Nephron progenitor cell (in vitro differentiated cells): ENCODE results near the gene TMEM245.
A peak's percentile ranks its signal among the peaks of the same experiment; 100 is the strongest.
"Not testable (repeated sequence)": the region's sequence is repeated elsewhere in the genome, so short reads cannot be mapped to it uniquely, and the experiment has no call there.

Source experiments
- DNase-seq: peaks from one replicate; pipeline ENCODE4 v3.0.0; 2021
- H3K27ac Mint-ChIP-seq: 2 replicates; pipeline ENCODE4 v1.8.0; 2021; ENCODE audit warnings: mild to moderate bottlenecking, moderate library complexity, mixed read lengths
- H3K27me3 Mint-ChIP-seq: 2 replicates; pipeline ENCODE4 v1.8.0; 2021; ENCODE audit warnings: mild to moderate bottlenecking, low read depth, mixed read lengths; ENCODE audit not compliant: poor library complexity
- H3K36me3 Mint-ChIP-seq: 2 replicates; pipeline ENCODE4 v1.8.0; 2021; ENCODE audit warnings: low read depth, mixed read lengths
- H3K4me1 Mint-ChIP-seq: 2 replicates; pipeline ENCODE4 v1.8.0; 2021; ENCODE audit warnings: mixed read lengths
- H3K4me3 Mint-ChIP-seq: 2 replicates; pipeline ENCODE4 v1.8.0; 2021; ENCODE audit warnings: mild to moderate bottlenecking, moderate library complexity, mixed read lengths
- H3K9me3 Mint-ChIP-seq: 2 replicates; pipeline ENCODE4 v1.8.0; 2021; ENCODE audit warnings: mild to moderate bottlenecking, moderate library complexity, mixed read lengths
- CTCF ChIP-seq: fragments of 200-600 bp; sonication (generic); IDR thresholded peaks from 2 replicates; pipeline ENCODE4 v1.5.0; 2021; ENCODE audit warnings: antibody characterized with exemption

The TMEM245 gene

DNA sequence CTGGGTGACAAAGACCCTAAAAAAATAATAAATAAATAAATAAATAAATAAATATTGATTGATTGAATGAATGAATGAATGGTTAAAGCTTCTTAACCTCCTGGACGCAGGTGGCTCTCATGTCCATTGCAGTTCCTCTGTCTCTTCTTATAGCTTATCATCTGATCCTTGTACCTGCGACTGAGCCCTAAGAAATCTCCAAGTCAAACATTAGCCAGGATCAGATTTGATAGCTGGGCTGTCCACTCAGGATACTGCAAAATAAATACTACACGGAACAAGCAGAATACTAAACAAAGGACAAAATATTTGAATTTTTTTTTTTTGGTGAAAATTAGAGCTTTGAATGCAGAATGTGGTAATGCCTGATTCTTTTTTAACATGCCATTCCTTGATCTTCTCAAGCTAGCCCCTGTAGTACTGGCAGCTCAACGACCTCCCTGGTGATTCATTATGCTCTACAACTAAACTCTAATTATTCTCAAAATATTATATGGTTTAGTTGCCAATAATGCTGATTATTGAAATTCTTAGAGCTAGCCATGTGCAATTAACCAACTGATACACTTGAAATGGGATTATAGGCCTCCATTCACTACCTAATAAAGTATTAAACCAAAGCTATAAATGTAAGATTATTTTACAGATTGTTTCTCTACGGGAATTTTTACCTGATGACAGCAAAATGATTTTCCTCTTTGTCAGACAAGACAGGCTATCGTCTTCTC lies 9.9 kb upstream of the TMEM245 start:
- no peak for TF ChIP-seq CTCF
- no peak for DNase-seq
- Mint-ChIP-seq H3K36me3 (no peaks in the 10 kb centered on the region), H3K27ac (no peak overlapping the region), H3K9me3 (no peaks in the 10 kb centered on the region), H3K4me1 (no peaks in the 10 kb centered on the region), H3K4me3 (no peak overlapping the region), H3K27me3 (peaks cover 5% of the 10 kb centered on the region)

DNA sequence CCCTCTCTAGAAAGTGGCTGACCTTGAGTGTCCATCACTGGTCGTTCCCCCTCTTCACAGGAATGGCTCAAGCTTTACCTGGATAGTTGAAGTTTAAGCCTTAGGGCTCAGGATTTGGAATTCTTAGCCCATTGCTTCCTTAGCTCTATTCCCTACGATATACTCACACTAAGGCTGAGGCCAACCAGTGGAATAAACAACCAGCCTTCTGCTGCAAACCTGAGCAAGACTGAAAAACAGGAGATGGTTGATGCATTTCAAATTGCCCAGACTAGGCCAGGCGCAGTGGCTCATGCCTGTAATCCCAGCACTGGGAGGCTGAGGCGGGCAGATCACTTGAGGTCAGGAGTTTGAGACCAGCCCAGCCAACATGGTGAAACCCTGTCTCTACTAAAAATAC lies 6.9 kb upstream of the TMEM245 start:
- H3K4me1 Mint-ChIP-seq, H3K27ac Mint-ChIP-seq, H3K27me3 Mint-ChIP-seq, DNase-seq, H3K36me3 Mint-ChIP-seq, H3K9me3 Mint-ChIP-seq, H3K4me3 Mint-ChIP-seq: not testable (repeated sequence)

DNA sequence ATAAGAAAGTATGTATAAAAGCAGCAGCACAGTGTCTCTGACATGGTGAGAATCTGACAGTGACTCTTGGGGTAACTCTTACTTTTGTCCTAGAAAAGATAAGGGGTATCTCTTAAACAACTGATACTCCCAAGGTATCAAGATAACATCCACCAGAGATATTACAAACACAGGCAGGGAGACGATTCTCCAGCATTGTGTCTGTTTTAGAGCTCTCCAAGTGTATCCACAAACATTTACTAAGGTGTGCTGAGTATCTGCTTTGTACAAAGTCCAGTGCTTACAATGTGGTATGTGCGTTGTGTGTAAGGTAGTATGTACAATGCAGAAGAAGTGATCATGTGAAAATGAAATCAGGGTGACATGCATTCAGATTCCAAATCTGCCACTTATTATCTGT lies 4.4 kb upstream of the TMEM245 start:
- H3K4me1 Mint-ChIP-seq, result peaks cover 16% of the 10 kb centered on the region
- H3K27me3 Mint-ChIP-seq, result peaks cover 5% of the 10 kb centered on the region
- no peak overlapping the region for H3K27ac Mint-ChIP-seq
- DNase-seq, result no peak
- no peaks in the 10 kb centered on the region for H3K9me3 Mint-ChIP-seq
- no peaks in the 10 kb centered on the region for H3K36me3 Mint-ChIP-seq
- TF ChIP-seq CTCF, result no peak
- H3K4me3 Mint-ChIP-seq, result no peak overlapping the region

DNA sequence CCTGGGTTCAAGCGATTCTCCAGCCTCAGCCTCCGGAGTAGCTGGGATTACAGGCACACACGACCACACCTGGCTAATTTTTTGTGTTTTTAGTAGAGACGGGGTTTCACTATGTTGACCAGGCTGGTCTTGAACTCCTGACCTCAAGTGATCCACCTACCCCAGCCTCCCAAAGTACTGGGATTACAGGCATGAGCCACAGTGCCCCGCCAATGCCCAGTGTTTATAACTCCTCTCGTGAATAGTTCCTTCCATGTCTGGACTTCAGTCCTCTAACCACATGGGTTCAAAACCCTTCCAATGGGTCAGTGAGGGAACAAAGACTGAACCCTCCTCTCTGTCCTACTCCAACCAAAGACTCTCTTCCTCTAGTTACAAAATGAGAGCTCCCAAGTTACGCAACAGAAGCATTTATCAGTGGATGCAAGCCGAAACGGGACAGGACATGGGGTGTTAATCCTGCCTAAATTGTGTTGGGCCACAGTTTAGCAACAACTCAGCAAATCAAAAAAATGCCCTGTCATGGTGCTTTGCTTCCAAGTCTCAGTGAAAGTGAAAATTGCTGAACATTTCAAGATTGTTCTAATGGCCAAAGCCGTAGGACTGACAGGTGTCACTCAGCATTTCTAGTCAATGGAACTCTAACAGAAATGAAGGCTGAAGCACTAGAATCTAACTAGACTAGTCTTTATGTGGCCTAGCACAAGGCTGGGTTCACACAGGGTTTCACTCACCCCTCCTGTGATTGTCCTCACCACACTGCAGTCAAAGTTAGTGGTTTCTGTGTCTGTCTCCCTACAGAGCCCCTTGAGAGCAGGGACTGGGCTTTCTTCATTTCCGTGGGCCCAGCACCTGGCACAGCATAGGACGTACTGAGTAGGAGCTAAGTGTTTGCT lies 3.2 kb upstream of the TMEM245 start:
- H3K4me3 Mint-ChIP-seq, result no peak overlapping the region
- DNase-seq, result no peak
- H3K9me3 Mint-ChIP-seq, result no peaks in the 10 kb centered on the region
- TF ChIP-seq CTCF, result no peak
- H3K4me1 Mint-ChIP-seq, result peaks cover 25% of the 10 kb centered on the region
- H3K27ac Mint-ChIP-seq, result no peak overlapping the region
- peaks cover 5% of the 10 kb centered on the region for H3K27me3 Mint-ChIP-seq
- H3K36me3 Mint-ChIP-seq, result peaks cover 6% of the 10 kb centered on the region

DNA sequence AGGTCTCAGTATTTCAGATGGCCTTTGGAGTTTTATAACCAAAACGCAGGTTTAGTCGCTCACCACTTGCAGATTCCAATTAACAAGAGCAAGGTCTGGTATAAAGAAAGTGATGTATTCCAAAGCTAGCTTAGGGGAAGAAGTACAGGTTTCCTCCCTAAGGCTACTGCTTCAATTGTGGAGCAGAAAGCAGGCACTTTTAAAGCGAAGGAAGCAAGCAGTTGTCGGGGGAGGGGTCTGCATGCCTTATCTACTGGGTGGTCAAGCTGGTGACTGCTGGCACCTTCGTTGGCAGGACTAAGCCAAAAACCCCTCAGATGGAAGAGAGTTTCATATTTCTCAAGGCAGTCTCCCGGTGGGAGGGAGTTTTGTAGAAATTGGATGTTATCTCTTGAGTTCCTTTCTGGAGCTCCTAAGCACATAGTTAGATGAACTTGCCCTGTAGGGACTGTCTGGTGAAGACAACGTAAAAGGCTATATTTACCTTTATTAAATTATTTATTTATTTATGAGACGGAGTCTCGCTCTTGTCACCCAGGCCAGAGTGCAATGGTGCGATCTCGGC lies 1.6 kb upstream of the TMEM245 start:
- no peaks in the 10 kb centered on the region for H3K9me3 Mint-ChIP-seq
- no peak for TF ChIP-seq CTCF
- H3K27ac Mint-ChIP-seq, result no peak overlapping the region
- H3K4me3 Mint-ChIP-seq, result no peak overlapping the region
- peaks cover 20% of the 10 kb centered on the region for H3K36me3 Mint-ChIP-seq
- peaks cover 34% of the 10 kb centered on the region for H3K4me1 Mint-ChIP-seq
- H3K27me3 Mint-ChIP-seq, result peaks cover 4% of the 10 kb centered on the region
- no peak for DNase-seq

- Mint-ChIP-seq H3K9me3 (no peaks in the 10 kb centered on the region), H3K36me3 (peaks cover 20% of the 10 kb centered on the region), H3K4me1 (peaks cover 39% of the 10 kb centered on the region), H3K4me3 (peak overlapping the region; percentile 96), H3K27ac (no peak overlapping the region), H3K27me3 (no peaks in the 10 kb centered on the region)
- TF ChIP-seq CTCF, result no peak
- no peak for DNase-seq
Measured at GRCh38 chr9:109120204-109120789, 550 bp upstream of the TMEM245 start.
